ENCODE results near the gene RTRAF.

RTRAF gene

DNA sequence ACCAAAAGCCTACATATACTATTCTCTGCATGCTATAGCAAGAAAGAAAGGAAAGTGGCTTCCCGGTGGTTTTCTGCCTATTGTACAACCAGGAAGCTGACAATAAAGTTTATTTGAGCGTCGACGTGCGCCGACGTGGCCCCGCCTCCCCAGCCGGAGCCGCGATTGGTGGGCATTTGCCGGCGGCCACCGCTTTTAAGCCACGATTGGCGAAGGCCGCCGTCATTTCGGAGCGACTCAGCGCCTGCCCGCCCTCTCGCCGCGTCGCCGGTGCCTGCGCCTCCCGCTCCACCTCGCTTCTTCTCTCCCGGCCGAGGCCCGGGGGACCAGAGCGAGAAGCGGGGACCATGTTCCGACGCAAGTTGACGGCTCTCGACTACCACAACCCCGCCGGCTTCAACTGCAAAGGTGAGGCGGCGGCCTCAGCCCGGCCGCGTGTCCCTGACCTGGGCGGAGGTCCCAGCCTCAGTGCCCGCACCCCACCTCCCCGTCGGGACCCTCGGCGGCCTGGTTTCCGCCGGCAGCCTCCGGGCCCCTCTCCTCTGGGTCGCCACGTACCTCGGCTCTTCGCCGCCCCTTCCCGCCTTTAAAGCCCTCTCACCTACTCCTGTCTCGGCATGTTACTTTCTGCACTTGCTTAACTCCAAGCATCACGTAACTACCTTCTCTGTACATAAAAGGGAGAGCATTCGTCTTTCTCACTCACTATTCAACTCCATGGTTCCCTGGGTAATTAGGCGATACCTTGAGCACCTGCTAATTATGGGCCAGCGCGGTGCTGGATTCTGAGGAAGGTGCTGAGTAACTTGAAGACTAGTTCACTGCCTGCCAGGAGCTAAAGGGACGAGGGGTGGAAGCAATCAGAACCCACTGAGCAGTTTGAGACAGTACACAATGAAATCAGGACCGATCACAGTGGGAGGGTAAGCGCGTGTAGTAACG lies at the start of gene RTRAF:
Gene RTRAF, plus strand, starts transcription at position 254 of the 942 bp plus-strand sequence. Its CDS starts 94 bp downstream, at position 348.
- FAIRE-seq (peak; percentile 98), DNase-seq (ENCODE audit: low spot score) (peak; percentile 99)

DNA sequence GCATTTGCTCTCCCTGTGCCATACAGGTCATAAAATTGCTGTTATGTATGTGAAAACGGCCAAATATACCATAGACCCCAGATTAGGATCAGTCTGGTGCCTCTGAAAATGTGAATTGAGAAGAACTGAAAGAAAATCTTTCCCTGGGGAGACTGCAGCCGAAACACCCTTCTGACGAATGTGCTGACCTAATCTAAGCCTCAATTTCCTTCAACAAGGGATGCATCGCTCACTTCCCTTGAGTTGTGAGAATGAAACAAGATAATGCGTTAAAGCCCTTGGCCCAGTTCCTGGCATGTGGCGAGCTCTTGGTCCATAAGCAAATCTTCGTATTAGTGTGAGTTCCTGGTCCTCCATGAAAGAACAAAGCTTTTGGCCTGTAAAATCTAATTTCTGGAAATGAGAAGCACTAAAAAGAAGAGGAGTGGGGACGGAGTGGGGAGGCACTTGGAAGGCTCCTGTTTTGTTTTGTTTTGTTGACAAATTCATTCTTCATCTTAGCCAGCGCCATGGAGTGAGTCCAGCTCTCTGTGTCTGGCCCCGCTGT lies 49.5 kb upstream of the RTRAF start:
- FAIRE-seq = peak; percentile 79
- DNase-seq (ENCODE audit: low spot score) = no peak

DNA sequence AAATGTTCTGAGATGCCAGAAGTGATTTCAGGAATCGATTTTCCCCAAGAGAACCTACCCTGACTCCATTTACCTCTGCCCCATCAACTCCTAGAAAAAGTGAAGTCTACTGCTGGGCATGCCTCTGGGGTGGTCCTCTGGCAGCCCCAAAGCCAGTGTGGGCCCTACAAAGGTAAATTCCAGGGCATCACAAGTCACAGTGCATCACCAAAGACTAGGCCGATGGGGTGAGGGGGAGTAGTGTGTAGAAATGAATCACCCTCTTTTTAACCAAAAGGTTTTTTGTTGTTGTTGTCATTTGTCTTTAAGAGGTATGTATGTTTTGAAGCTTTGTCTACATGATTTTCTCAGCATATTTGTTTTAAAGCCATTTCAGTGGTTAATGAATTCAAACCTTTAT lies 46.4 kb upstream of the RTRAF start:
- no peak for DNase-seq (ENCODE audit: low spot score)
- FAIRE-seq = no peak

DNA sequence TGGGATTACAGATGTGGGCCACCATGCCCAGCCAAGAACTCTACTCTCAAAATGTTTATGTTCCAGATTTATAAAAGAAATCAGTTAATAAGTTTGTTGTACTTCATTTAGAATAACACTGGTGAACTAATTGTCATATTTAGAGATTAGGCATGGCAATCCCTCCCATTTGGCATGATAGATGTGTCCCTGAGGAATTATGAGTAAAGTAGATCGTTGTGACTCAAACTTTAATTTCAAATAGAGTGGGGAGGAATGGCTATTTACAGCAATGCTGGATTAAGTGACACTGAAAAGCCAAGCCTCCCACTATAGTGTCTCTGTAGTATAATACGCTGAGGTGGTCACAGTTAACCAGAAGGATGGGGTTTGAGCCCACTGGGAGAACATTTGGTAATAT lies 39.3 kb upstream of the RTRAF start:
- FAIRE-seq (no peak), DNase-seq (ENCODE audit: low spot score) (no peak)

DNA sequence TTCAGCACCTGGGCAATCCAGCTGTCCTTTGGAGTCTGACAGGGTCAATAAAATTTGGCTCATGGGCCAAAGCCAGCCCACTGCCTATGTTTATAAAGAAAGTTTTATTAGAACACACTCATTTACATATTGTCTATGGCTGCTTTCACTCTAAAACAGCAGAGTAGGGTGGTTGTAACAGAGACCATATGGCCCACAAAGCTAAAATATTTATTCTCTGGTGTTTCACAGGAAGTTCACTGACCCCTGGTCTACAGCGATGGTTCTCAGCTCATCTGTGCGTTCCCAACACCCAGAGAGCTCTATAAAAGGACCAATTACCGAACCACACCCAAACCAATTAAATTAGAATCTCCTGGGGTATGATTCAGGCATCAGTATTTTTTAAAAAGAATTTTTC lies 37.7 kb upstream of the RTRAF start:
- DNase-seq (ENCODE audit: low spot score) (no peak), FAIRE-seq (no peak)

DNA sequence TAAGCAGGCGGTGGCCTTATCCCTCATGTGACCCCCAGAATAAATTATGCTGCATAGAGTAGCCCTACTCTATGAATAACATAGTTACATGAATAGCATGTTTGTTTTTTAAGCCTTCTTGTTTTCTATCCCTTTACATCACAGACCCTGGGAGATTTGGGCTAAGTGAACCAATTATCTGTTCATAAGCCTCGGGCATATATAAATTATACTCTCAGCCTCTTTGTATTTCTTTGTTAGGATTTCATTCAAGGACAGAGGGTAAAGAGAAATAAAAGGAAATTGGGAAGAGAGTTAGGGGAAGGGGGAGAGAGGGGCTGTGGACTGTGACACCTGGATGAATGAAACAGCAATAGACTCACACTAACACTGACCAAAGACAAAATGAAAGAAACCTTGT lies 35.3 kb upstream of the RTRAF start:
- DNase-seq (ENCODE audit: low spot score) (no peak), FAIRE-seq (no peak)

DNA sequence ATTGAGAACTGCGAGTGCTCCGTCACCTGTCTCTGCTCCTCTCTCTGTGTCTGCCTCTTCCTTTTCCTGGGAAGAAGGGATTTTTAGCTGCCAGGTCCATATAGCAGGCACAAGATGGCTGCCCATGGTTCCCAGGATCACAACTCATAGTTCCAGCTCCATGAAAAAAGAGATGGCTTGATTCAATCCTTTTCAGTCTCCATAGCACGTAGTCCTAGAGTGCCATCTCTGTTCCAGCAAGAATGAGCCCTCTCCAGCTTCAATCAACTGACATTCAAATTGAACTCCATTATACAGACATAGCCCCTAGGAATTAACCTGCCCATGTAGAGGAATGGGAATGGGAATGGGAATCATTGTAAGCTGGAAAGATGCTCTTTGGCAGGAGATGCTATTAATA lies 34.7 kb upstream of the RTRAF start:
- FAIRE-seq (no peak), DNase-seq (ENCODE audit: low spot score) (no peak)

DNA sequence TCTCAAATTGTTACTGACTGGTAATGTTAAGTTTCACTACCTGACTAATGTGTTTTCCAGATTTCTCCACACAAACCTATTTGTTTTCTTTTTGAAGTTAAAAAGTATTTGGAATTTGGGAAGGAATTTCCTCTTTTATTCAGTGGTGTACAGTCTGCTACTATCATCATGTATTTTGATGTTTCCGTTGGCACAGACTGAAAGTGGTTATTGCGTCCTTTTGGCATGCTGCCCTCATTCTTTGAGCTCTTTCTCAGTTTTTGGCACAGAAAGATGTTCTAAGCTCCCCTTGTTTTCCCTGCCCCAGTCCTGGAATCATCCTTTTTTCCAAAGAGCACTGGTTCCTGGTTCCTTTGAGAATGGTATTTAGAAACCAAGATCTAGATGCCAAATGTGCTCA lies 31.4 kb upstream of the RTRAF start:
- DNase-seq (ENCODE audit: low spot score) (no peak), FAIRE-seq (peak; percentile 73)

DNA sequence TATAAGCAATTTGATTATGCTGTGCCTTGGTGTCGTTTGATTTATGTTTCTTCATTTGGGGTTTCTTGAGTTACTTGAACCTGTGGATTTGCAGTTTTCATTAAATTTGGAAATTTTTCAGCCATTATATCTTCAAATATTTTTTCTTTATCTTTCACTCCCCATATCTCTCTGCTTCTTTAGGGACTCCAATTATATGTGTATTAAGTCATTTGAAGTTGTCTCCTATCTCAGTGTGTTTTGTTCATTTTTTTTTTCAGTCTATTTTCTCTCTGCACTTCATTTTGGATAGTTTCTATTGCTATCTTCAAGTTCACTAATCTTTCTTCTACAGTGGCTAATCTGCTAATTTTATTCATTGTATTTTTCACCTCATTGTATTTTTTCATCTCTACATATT lies 29.4 kb upstream of the RTRAF start:
- FAIRE-seq (no peak), DNase-seq (ENCODE audit: low spot score) (no peak)

DNA sequence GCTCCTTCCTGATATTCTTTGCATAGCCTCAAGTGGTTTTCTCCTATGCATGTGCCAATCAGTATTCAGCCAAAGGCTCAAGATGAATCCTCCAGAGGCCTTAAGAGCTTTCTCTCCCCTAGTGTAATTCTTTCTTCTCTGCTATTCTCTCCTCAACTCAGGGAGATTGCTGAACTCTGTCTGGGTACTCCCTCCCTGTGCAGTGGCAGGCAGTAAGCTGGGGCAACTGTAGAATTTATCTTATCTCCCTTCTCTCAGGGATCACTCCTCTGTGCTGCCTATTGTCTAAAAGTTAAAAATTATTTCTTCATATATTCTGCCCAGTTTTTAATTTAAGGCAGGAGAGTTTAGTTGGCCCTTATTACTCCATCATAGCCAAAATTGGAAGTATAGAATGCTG lies 28.5 kb upstream of the RTRAF start:
- FAIRE-seq = no peak
- no peak for DNase-seq (ENCODE audit: low spot score)

DNA sequence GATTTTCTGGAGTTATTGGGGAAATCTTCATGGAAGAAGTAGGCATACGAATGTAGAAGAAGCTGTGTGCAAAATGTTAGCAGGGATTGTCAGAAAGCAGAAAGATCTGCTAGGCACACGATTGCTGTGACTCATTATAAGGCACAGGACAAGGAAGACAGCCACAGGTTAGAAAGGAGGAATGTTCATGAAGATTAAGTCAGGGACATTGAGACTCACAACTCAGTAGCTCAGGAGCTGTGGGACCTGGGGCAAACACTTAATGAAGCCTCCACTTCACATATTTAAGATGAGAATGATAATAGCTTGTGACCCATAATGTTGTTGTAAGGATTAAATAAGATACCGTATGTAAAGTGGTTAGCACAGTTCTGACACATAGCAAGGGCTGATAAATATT lies 26.6 kb upstream of the RTRAF start:
- DNase-seq (ENCODE audit: low spot score) (no peak), FAIRE-seq (no peak)

DNA sequence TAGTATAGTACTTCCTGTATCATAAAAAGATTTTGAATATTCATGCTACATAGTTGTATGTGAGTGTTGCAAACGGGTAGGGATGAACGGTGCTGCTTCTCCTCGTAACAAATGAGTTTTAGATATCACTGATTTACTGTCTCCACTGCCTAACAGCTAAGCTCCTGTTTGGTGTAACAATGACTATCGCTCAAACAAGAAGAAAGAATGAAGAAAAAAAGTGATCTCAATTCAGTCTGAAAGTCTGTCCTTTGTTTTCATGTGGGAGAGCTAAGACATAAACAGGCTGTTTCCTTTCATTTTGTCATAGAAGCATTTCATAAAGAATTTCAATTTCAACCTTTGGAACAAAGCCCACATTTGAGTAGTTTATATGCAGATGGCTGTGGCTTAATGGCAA lies 26.1 kb upstream of the RTRAF start:
- peak; percentile 13 for FAIRE-seq
- DNase-seq (ENCODE audit: low spot score) = no peak

DNA sequence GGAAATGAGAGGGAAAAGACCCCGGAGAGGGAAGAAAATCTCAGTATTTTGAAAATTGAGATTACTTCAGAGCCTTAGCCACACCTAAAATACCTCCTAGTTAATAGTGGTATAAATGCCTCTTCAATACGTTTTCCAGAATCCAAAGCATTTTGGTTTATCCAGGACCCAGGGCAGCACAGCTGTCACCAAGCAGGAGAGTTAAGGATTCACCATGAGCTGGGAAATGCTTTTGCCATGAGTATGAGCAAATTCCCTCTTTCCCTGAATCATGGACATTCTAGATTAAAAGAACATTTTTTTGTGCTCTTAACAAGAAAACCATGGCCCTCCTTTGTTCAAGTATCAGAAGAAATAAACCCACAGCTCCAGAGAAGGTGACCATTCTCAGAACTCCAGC lies 21.8 kb upstream of the RTRAF start:
- DNase-seq (ENCODE audit: low spot score) (no peak), FAIRE-seq (no peak)

DNA sequence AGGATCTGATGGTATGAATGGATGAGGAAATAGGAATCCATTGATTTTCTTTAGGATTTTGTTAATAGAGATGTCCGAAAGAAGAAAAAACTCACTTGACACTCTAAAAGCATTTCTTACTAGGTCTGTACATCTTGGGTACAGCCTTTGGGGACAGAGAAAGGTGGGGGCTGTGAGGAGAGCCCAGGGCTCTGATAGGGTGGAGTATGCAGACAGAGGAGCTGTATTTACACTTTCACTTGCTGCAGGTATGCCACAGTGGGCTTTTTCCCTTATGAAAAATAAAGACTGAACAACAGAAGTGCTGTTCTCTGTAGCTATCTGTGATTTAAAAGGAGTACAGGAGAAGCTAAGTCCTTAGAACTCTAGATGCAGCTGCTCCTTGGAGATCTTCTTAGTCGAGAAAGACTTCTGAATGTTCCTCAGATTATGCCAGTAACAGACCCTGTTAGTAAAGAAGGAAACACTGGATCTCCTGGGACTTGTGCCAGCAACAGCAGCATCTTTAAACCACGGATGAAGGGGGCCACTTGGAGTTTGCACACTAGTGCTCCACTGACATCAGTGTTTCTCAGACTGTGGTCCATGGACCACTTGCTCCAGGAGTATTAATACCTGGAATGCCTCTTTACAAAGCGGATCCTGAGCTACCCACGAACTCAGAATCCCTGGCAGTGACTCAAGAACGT lies 19.4 kb upstream of the RTRAF start:
- FAIRE-seq (peak; percentile 5), DNase-seq (ENCODE audit: low spot score) (no peak)

DNA sequence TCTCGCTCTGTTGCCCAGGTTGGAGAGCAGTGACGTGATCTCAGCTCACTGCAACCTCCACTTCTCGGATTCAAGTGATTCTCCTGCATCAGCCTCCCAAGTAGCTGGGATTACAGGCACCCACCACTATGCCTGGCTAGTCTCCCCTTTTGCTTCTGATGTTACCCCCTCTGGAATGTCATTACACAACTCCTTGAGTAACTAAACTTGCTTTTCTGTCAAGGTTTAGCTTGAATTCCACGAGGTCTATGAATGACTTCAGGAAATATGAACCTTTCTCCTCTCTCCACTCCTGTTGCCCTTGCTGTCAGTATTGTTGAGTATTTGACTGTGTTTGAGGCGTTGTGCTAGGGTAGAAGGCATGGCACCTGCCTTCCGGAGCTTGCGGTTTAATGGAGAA lies 16.8 kb upstream of the RTRAF start:
- DNase-seq (ENCODE audit: low spot score) (no peak), FAIRE-seq (no peak)

DNA sequence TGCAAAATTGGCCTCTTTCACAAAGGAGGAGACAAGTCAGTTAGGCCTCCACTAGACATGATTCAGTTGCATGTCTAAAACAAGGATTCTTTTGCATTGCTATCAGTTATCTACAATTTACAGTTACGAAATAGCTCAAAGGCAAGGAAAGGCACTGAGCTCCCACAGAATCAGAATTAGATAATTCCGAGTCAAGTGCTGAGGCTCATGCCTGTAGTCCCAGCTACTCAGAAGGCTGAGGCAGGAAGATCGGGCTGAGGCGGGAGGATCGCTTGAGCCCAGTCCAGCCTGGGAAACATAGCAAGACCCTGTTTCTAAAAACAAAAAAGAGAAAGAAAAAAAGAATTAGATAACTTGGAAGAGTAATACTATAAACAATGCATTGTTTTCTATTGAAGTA lies 12.3 kb upstream of the RTRAF start:
- DNase-seq (ENCODE audit: low spot score) (no peak), FAIRE-seq (no peak)

DNA sequence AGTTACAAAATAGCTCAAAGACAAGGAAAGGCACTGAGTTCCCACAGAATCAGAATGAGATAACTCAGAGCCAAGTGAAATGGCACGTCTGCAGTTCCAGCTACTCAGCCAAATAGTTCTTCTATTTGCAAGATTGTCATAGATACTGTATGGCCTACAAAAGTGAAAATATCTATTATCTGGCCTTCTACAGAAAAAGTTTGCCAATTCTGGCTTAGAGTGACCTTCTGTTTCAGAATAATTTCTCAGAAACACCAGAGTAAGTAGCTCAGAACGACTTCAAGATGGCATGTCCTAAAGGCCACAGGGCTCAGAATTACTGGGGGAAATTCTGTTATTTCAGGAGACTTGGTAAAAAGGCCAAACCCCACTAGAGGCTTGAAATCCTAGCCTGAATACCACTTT lies 10.7 kb upstream of the RTRAF start:
- DNase-seq (ENCODE audit: low spot score) (no peak), FAIRE-seq (no peak)

DNA sequence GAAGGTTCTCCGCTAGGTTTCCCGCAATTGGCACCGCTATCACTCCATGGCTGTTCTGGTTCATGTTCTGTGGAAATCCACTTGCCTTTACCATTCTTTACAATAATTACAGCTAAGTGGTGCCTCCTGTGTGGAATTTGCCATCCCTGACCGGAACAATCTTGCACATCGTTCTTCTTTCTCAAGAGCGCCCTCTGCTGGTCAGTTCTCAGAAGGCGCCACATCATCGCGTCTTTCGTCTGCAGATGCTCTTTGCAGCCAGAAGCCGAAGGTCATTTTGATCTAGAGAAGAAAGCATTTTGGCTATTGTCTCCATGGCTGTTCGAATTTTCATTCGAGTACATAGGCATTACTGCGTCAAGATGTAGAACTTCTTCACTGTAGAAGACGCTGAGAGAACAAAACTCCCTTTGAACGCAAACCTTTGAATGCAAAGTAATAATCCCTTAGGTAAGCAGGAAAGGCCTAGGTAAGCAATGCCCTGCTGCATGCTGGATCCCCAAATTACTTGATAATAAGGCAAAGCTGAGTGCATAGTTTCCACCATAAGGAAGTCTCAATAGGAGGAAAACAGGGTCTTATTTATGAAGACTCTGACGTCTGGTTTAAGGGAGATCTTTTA lies 10.1 kb upstream of the RTRAF start:
- FAIRE-seq = peak; percentile 99
- peak; percentile 86 for DNase-seq (ENCODE audit: low spot score)

DNA sequence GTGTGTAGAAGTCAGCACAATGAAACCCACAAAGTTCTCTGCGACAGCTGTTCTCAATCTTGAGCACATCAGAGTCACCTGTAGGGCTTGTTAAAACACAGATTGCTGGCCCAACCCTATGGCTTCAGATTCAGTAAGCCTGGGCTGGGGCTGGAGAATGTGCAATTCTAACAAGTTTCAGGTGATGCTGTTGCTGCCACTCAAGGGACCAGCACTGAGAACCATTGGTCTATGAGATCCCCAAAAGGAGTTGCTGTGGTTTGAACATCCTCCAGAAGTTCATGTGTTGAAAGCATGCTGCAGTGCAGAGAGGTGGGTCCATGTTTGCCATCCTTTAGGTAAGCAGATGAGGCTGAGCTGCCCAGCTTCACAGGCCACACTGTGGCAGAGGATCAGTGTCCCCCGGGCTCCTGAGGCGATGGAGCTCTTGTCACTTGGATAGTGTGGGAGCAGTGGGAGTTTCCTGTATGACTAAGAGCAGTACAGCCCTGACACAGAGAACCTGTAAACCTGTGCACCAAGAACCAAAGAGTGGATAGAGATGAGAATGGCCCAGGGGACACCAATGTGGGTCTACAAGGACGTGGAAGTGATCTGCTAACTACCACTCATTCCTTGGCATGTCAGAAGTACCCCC lies 8.0 kb upstream of the RTRAF start:
- FAIRE-seq = no peak
- no peak for DNase-seq (ENCODE audit: low spot score)

DNA sequence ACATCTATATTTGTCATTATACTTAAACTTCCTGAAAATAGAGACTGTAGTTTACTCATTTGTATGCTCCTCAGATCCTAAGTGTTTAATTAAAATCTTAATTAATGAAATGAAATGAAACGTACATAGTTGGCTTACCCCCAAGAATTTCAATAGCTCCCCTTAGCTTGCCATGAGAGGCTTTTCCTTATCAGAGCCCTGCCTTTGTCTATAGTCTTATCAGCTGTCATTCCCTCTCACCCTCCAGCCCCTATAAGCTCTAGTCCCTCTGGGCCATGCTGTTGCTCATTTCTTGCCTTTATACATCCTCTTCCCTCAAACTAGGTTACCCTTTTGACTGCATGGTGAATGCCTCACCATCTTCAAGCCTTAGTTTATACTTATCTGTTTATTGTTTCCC lies 1.1 kb upstream of the RTRAF start:
- no peak for FAIRE-seq
- DNase-seq (ENCODE audit: low spot score) = no peak

DNA sequence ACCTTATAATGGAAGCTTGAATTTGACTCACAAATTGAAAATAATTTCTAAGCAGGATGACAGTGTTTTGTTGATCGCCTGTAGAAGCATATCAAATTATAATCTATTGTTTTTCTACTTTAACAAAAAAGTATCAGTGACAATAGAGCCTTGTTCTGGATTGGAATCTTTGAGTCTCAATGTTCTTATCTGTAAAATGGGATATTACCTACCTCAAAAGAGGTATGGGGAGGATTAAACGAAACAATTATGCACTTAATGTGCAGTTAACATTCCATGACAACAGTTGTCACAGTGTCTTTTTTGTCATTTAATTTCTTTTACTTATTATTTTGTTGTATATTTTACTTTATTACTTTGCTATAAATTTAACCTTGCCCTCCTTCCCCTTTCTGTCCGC lies 1.1 kb downstream of the RTRAF start:
- DNase-seq (ENCODE audit: low spot score) = no peak
- FAIRE-seq = peak; percentile 66

Measured in urothelium cell line (cell line).